ENCODE measurements around the gene PDXP.

DNA sequence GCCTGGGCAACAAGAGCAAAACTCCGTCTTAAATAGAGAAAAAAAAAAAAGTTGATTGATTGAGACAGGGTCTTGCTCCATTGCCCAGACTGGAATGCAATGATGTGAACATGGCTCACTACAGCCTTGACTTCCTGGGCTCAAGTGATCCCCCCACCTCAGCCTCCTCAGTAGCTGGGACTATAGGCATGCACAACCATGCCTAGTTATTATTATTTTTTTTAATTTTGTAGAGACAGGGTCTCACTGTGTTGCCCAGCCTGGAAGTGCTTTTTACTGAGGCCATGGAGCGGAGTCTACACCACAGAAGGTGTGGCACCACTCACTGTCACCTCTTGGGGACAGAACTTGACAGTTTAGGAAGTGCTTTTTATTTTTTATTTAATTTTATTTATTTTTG is 56.1 kb downstream of the PDXP start:
- TF ChIP-seq ZNF274 (IDR thresholded peaks at IDR 0.05; ENCODE audit: low read depth, low read length) (no peak), YY1 (IDR thresholded peaks at IDR 0.05; ENCODE audit: insufficient read depth, insufficient read length) (no peak), SUZ12 (IDR thresholded peaks at IDR 0.05; ENCODE audit: extremely low read depth, insufficient read depth, insufficient read length) (no peak)

All from NT2/D1 (cell line).